A549 (cell line): Measurements from ENCODE around the gene BCAP31.

ENCODE experiments used
- MAZ ChIP-seq: fragments of 150-350 bp; IDR thresholded peaks from 2 replicates; pipeline ENCODE4 v1.6.1; 2014; ENCODE audit warnings: antibody characterized with exemption, low read depth, low read length, borderline replicate concordance
- POLR2A ChIP-seq: IDR thresholded peaks from 2 replicates; pipeline ENCODE4 v1.6.1; 2012; ENCODE audit warnings: mild to moderate bottlenecking, low read length
- RAD21 ChIP-seq, 2 experiments: fragments of >200 bp in 1 of 2; sonication (Bioruptor Twin) in 1 of 2; formaldehyde crosslinking in 1 of 2; IDR thresholded peaks in 1 of 2; conservative IDR thresholded peaks in 1 of 2; 2 replicates in 1 of 2; 3 replicates in 1 of 2; pipeline ENCODE4 v1.6.1; 2012 to 2018; ENCODE audit warnings: inconsistent platforms in 1 of 2
- ZFP36 ChIP-seq: fragments of 450-650 bp; IDR thresholded peaks from 2 replicates; pipeline ENCODE4 v1.6.1; 2014; ENCODE audit warnings: borderline replicate concordance; ENCODE audit not compliant: partially characterized antibody
- TF ChIP-seq, protein P1 (sequence below): fragments of >200 bp; sonication (Bioruptor Twin); formaldehyde crosslinking; IDR thresholded peaks from 3 replicates; pipeline ENCODE4 v1.5.1; 2016

GRCh38 chrX:153688071-153688470 lies 36.1 kb downstream of the BCAP31 start:
- TF ChIP-seq, protein P1, sequence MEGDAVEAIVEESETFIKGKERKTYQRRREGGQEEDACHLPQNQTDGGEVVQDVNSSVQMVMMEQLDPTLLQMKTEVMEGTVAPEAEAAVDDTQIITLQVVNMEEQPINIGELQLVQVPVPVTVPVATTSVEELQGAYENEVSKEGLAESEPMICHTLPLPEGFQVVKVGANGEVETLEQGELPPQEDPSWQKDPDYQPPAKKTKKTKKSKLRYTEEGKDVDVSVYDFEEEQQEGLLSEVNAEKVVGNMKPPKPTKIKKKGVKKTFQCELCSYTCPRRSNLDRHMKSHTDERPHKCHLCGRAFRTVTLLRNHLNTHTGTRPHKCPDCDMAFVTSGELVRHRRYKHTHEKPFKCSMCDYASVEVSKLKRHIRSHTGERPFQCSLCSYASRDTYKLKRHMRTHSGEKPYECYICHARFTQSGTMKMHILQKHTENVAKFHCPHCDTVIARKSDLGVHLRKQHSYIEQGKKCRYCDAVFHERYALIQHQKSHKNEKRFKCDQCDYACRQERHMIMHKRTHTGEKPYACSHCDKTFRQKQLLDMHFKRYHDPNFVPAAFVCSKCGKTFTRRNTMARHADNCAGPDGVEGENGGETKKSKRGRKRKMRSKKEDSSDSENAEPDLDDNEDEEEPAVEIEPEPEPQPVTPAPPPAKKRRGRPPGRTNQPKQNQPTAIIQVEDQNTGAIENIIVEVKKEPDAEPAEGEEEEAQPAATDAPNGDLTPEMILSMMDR, result no peak
- TF ChIP-seq ZFP36 (no peak), RAD21 (conservative IDR thresholded peaks at IDR 0.05 in 1 of 2, IDR thresholded peaks at IDR 0.05 in 1 of 2) (no peak), POLR2A (no peak), MAZ (no peak)
